Esophagus muscularis mucosa (tissue), 4 donors: ENCODE data around the gene ATPAF1.

Experiments
- EP300 ChIP-seq: sonication (generic); formaldehyde crosslinking; IDR thresholded peaks from one replicate; pipeline ENCODE4 v1.6.1; 2017; ENCODE audit warnings: antibody characterized with exemption
- POLR2A ChIP-seq: fragments of 450-650 bp; IDR thresholded peaks from one replicate; pipeline ENCODE4 v1.6.1; 2017; ENCODE audit warnings: antibody characterized with exemption, moderate library complexity, mild to moderate bottlenecking, low read depth
- TF ChIP-seq, protein P1 (sequence below), 3 experiments: fragments of 200-600 bp in 2 of 3; fragments of 450-650 bp in 1 of 3; sonication (generic) in 2 of 3; IDR thresholded peaks; one replicate each; pipeline ENCODE4 v1.5.1; 2017 to 2019; ENCODE audit warnings: antibody characterized with exemption in 3 of 3, mild to moderate bottlenecking in 2 of 3, moderate library complexity in 1 of 3

DNA sequence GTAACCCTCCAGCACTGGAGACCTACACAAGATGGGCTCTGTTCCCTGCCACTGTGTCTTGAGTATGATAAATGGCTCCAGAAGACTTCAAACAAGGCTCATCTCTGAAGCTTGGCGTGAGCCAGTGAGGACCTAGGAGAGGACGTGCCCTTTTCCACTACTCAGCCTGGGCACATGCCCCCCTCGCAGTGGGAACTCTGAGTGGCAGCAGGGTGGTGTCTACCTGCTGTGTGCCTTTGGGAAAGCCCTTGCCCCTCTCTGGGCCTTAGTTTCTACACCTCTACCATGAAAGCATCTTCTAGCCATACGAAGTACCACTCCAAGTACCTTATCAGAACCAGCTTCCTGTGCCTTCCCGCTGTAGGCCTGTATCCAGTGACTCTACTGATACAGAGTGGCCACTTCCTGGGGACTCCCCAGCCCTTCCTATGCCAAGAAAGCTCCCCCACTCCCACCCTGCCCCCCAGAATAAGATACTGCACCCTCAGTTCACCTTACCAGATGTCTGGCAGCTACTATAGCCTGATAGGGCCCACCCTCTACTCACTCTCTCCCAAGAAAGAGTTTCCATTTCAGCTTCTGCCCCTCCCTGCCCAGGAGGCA, 48.4 kb downstream of the ATPAF1 start:
- TF ChIP-seq, protein P1, sequence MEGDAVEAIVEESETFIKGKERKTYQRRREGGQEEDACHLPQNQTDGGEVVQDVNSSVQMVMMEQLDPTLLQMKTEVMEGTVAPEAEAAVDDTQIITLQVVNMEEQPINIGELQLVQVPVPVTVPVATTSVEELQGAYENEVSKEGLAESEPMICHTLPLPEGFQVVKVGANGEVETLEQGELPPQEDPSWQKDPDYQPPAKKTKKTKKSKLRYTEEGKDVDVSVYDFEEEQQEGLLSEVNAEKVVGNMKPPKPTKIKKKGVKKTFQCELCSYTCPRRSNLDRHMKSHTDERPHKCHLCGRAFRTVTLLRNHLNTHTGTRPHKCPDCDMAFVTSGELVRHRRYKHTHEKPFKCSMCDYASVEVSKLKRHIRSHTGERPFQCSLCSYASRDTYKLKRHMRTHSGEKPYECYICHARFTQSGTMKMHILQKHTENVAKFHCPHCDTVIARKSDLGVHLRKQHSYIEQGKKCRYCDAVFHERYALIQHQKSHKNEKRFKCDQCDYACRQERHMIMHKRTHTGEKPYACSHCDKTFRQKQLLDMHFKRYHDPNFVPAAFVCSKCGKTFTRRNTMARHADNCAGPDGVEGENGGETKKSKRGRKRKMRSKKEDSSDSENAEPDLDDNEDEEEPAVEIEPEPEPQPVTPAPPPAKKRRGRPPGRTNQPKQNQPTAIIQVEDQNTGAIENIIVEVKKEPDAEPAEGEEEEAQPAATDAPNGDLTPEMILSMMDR (IDR thresholded peaks at IDR 0.05) = no peak
- TF ChIP-seq POLR2A (no peak), EP300 (no peak)
